Activated gamma-delta T cell treated with Interleukin-2 at 50 U/mL for 16 hours (primary cell): ENCODE data around the gene MMP28.
"Not testable (repeated sequence)": the region's sequence is repeated elsewhere in the genome, so short reads cannot be mapped to it uniquely, and the experiment has no call there.

Experiments
- DNase-seq: peaks from one replicate; pipeline ENCODE4 v3.0.0-alpha.2; 2020

MMP28 gene

GRCh38 chr17:35765086-35765710 is 30.2 kb downstream of the MMP28 start:
- DNase-seq = no peak

GRCh38 chr17:35764123-35764991 is 31.1 kb downstream of the MMP28 start:
- peak; percentile 85 for DNase-seq

DNA sequence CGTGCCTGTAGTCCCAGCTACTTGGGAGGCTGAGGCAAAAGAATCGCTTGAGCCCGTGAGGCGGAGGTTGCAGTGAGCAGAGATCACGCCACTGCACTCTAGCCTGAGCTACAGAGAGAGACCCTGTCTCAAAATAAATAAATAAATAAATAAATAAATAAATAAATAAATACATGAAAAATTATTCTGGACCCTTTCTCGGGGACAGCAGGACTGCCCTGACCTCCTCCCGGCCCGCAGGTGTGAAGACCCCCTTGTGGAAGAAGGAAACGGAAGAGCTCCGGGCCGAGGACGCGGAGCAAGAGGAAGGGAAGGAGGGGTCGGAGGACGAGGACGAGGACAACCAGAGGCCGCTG is 31.7 kb downstream of the MMP28 start:
- no peak for DNase-seq

GRCh38 chr17:35761601-35762000 is 33.8 kb downstream of the MMP28 start:
- DNase-seq = no peak

DNA sequence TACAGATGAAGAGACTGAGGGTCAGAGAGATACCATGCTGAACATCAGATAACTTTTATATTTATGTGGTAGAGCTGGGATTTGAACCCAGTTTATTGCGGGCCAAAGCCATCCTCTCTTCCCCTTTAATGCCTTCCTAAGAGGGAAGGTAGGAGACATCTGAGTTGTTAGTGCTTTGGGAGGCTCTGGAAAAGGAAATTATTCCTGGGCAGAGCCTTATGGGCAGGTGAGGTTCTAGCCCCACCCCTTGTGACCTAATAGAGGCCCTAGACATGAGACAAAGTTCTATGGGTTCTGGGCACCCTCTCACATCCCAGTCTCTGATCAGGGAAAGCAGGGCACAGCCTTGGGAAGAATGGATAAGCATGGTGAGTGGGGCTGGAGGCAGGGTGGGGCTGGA is 34.9 kb downstream of the MMP28 start, which contains the start of gene C17orf50:
TSS of gene C17orf50 (plus strand) at position 301 of the 400 bp plus-strand sequence. CDS start at position 356, 55 bp downstream.
- DNase-seq = no peak

- no peak for DNase-seq
Observed at GRCh38 chr17:35757243-35757642, 38.2 kb downstream of the MMP28 start.

GRCh38 chr17:35752945-35753764 is 42.3 kb downstream of the MMP28 start, which contains the start of gene GAS2L2:
Gene GAS2L2, minus strand, starts transcription at chr17:35753239. Its CDS starts 389 bp downstream, at chr17:35752850.
- DNase-seq = no peak

- DNase-seq = no peak
Observed at GRCh38 chr17:35752471-35752870, 43.0 kb downstream of the MMP28 start.

DNA sequence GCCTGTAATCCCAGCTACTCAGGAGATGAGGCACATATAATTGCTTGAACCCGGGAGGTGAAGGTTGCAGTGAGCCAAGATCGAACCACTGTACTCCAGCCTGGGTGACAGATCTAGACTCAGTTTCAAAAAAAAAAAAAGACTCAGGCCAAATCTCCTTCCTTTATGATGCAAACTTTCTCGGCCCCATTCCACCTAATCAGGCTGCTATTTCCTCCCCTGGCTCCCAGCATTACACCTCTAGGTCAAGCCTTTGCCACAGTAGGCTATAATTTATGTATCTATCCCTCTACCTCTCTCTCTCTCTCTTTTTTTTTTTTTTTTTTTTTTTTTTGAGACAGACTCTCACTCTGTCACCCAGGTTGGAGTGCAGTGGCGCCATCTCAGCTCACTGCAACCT is 43.9 kb downstream of the MMP28 start:
- DNase-seq = not testable (repeated sequence)

DNA sequence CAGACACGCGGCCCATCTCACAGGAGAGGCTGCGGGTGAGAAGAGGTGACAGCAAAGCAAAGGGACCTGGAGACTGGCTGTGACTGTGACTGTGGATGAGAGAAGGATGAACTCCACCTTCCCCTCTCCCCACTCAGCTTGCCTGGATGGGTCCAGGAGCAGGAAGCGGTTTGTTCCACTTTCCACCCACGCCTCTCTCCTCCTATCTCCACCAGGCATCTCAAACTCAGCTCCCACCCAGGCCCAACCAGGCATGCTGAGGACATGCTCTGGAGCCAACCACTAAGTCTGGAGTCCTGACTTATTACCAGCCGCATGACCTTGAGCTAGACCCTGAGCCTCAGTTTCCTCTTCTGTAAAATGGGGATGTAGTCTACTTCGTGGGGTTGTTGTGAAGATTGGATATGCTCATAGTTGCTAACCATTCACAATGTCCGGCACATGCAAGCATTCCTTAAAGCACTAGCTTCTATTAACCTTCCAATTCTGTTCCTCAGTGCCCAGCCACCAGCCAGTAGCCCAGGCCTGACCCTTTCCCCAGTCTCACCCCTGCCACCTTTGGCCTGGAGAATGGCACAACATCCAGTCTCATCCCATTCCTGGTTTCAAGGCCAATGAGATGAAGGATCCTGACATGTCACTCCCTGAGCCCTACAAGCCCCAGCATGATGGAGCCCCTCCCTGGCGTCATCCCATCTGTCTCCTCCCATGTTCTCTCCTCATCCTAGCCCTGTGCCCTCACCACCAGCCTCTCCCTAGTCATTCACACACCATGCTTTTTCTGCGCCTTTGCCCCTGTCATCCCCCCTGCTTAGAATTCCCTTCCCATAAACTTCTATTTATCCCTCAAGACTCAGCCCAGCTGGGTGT is 44.7 kb downstream of the MMP28 start:
- no peak for DNase-seq

- no peak for DNase-seq
Observed at GRCh38 chr17:35749560-35750412, 45.7 kb downstream of the MMP28 start.

- no peak for DNase-seq
Observed at GRCh38 chr17:35748979-35749378, 46.5 kb downstream of the MMP28 start.

DNA sequence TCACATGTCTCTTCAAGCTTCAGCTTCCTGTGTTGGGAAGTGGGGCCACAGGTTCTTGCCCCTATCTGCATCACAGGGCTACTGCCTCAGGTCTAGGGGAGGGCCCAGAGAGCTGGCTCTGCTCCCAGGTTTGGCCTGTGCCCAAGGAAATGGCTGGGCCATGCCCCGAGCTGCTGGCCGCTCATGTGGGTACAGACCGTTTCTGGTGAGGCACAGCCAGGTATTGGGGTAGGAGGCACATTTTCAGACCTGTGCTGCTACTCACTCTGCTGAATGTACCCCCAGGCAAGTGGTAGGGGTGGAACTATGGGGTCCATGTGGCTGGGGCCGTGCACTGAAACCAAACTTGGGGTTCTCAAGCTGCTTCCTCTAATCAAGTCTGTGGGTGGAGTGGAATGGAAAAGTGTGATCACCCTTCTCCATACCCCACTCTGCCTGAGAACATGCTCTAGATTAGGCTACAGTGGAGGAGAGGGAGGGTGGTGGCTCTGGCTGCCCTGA is 47.0 kb downstream of the MMP28 start:
- no peak for DNase-seq

DNA sequence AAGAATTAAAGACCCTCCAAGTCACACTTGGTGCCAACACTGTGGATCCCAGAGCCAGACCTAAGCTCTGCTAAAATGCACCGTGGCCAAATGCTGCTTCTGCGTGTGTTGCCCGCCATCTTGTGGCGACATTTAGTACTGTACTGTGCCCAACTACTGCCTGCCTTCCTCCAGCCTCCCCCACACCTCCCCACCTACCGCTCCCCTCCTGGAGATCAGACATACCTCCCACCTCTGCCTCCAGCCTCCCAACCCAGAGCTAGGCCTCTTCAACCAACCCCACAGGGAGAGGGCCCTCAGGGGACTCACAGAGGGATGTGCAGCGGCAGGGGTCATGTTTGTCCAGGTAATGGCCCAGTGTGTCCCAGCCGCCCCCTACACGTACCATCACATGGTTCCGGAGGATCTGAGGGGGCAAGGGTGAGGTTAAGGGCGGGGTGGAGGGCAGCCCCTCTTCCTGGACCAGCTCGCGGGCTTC is 47.9 kb downstream of the MMP28 start:
- peak; percentile 78 for DNase-seq

DNA sequence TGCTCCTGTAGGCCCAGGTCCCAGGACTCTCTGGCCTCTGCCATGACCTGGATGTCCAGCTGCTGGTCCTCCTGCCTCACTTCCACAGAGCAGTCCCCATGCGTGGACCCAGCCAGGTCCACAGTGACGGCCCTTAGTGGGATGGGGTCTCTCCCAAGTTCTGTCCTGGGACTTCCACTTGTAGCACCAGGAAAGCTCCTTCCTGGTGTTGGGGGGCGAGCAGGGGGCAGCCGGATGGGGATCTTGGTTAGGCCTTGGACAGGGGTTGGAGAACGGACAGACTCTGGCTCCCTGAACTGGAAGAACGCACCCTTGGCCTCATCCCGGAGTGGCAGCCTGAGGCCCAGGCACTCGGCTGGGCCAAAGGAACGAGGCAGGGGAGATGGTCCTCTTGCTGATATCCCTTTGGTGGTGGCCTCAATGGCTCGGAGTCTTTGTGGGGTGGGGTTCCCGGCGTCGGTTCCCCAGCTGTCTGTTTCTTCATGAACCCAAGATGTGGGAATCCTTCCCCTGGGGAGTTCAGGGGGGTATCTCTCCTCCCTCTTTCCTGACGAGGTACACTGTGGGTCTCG is 49.6 kb downstream of the MMP28 start:
- DNase-seq = no peak

GRCh38 chr17:35745246-35745645 is 50.2 kb downstream of the MMP28 start:
- no peak for DNase-seq

- DNase-seq = no peak
Observed at GRCh38 chr17:35744830-35745229, 50.6 kb downstream of the MMP28 start.

DNA sequence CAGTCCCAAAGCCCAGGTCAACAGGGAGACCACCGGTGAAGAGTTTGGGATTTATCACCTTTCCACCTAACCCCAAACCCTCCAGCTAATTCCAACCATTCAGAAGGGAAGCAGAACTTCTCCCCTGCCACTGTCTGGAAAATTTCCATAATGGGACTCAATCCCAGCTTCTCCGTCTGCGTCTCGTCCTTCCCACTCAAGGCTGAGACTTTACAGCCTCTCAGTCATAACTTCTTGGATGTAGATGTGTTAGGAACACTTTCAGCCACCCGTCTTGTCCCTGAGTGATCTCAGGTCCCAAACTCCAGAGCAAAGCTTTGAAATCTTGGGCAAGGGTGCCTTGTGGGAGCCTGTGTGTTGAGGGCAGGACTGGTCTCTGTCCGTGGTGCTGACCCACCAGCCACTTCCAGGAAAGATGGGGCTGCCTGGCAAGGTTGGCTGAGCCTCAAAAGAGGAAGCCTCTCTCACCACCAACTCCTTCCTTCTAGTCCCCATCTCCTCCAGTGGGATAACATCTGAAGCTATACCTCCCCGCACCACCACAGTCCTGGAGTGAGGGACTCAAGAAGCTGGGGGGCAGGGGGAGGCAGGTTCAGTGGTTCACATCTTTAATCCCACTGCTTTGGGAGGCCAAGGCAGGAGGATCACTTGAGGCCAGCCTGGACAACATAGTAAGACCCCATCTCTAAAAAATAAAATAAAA is 51.7 kb downstream of the MMP28 start:
- DNase-seq = no peak

GRCh38 chr17:35742896-35743477 is 52.5 kb downstream of the MMP28 start:
- no peak for DNase-seq

DNA sequence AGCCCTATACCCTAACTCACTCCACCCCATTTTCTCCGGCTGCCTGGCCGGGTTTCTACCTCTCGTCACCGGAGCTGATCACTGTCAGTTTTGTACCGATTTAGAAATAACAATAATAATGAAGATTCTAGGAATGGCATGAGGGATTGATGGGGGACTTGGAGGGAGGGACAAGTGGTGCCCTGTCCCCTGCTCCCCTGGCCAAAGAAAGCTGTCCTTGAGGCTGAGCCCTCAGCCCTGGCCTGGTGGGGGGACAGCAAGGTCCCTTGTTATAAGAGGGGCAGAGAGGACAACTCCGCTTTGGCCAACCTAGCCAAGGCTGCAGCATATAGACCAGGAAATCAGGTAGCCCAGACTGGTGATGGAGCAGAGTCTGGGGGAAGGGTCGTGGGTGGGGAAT is 52.9 kb downstream of the MMP28 start:
- DNase-seq = no peak
